Kidney (tissue), 14 donors: ENCODE data around the gene SKAP2. TPM values are rescaled to one million over a fixed set of nuclear protein-coding genes. Genes with fewer than 3 reads are reported as not detected.

Experiments used
- DNase-seq, 5 donors: peaks; one replicate each; pipeline ENCODE4 v3.0.0-alpha.2; 2013 to 2020
- FAIRE-seq: peaks from 2 replicates; lab custom pipeline; 2012; peaks lifted over from hg19 to GRCh38; lab: Jason Lieb, UNC
- H3K27ac ChIP-seq, 2 donors: one replicate each; pipeline ENCODE4 v1.7.0; 2013; ENCODE audit warnings: low read depth in 2 of 2, low read length in 2 of 2, inconsistent platforms in 1 of 2
- H3K27me3 ChIP-seq: one replicate; pipeline ENCODE4 v1.7.1; 2013; ENCODE audit warnings: low read length, inconsistent platforms; ENCODE audit not compliant: control insufficient read depth, insufficient read depth
- H3K36me3 ChIP-seq, 3 donors: one replicate each; pipeline versions ENCODE4 v1.7.0 to v1.7.1; 2013; ENCODE audit warnings: low read length in 3 of 3, control low read depth in 1 of 3, inconsistent platforms in 1 of 3; ENCODE audit not compliant: insufficient read depth in 3 of 3, control insufficient read depth in 2 of 3
- H3K4me1 ChIP-seq, 3 donors: one replicate each; pipeline versions ENCODE4 v1.7.0 to v1.7.1; 2013; ENCODE audit warnings: low read length in 3 of 3, inconsistent platforms in 1 of 3, low read depth in 1 of 3; ENCODE audit not compliant: control insufficient read depth in 2 of 3, insufficient read depth in 2 of 3
- H3K4me3 ChIP-seq, 3 donors: one replicate each; pipeline versions ENCODE4 v1.7.0 to v1.8.1; 2013; ENCODE audit warnings: low read length in 3 of 3, control low read depth in 1 of 3, inconsistent platforms in 1 of 3
- H3K9ac ChIP-seq, 3 donors: one replicate each; pipeline versions ENCODE4 v1.7.0 to v1.7.1; 2013; ENCODE audit warnings: low read length in 3 of 3, control low read depth in 1 of 3, inconsistent platforms in 1 of 3
- H3K9me3 ChIP-seq, 3 donors: one replicate each; pipeline versions ENCODE4 v1.7.0 to v1.7.1; 2013; ENCODE audit warnings: low read length in 3 of 3, control low read depth in 1 of 3, inconsistent platforms in 1 of 3; ENCODE audit not compliant: control insufficient read depth in 2 of 3, insufficient read depth in 1 of 3
- CTCF ChIP-seq: IDR thresholded peaks from 3 replicates; pipeline ENCODE4 v1.5.1; 2012; ENCODE audit warnings: mild to moderate bottlenecking, moderate library complexity, borderline replicate concordance; ENCODE audit not compliant: insufficient read depth; ENCODE audit errors: extremely low read depth
- intact Hi-C: fragments of 100-400 bp; cut with DNase I; formaldehyde crosslinking; loops from one replicate; pipeline ENCODE4 v1.11.1; 2022
- polyA plus RNA-seq: library from polyadenylated mRNA; stranded (reverse); fragments of 350-450 nt; fragmentation: Illumina TruSeq; extraction: RNeasy Lipid Tissue Mini Kit (QIAGEN cat#74804); gene quantifications from one replicate; pipeline ENCODE4 v1.2.3, GENCODE V29; 2014; ENCODE audit warnings: low read depth, low replicate concordance; ENCODE audit not compliant: insufficient read depth
- total RNA-seq: library from RNA; stranded (reverse); fragmentation: NEBNext Ultra II Directional; extraction: Animal tissue kit (Norgen Biotek cat#: 25700); gene quantifications from one replicate; pipeline ENCODE4 v1.2.1, GENCODE V29; 2021
- donor health status: control.
- donor health status: control.
- donor health status: control.
- donor health status: control.
- donor health status: control.
- donor health status: DM: yes; HTN: yes; CAD: no.
- donor health status: Normal renal cell carcinoma (clear cell type).

SKAP2 gene
- total and polyA plus RNA-seq, 2 donors from 2014 or later, result 20.0 to 75.8 TPM

GRCh38 chr7:26663874-26664273 is 200.5 kb downstream of the SKAP2 start:
- H3K9me3 ChIP-seq, result no peaks in the 10 kb centered on the region
- H3K9ac ChIP-seq, result no peak overlapping the region
- H3K4me1 ChIP-seq, result peaks cover 0 to 2% (median 0%) of the 10 kb centered on the region in 3 donors
- H3K27ac ChIP-seq, result peak overlapping the region in 1 of 2 donors; percentile 66
- intact Hi-C loops, result loop anchor here (10.0 kb wide), 1 partner anchor 289 kb away; no protein-coding TSS in a partner anchor
- DNase-seq (no peak), FAIRE-seq (no peak)
- H3K27me3 ChIP-seq, result peaks cover 3% of the 10 kb centered on the region
- H3K36me3 ChIP-seq, result no peaks in the 10 kb centered on the region
- TF ChIP-seq CTCF, result no peak
- H3K4me3 ChIP-seq, result no peak overlapping the region

GRCh38 chr7:26662646-26663045 is 201.7 kb downstream of the SKAP2 start:
- Histone ChIP-seq H3K4me1 (peaks cover 0 to 2% (median 0%) of the 10 kb centered on the region in 3 donors), H3K27ac (no peak overlapping the region), H3K9ac (no peak overlapping the region), H3K4me3 (no peak overlapping the region), H3K9me3 (no peaks in the 10 kb centered on the region), H3K27me3 (peaks cover 3% of the 10 kb centered on the region), H3K36me3 (no peaks in the 10 kb centered on the region)
- intact Hi-C loops, result loop anchor here (10.0 kb wide), 1 partner anchor 288 kb away; no protein-coding TSS in a partner anchor
- DNase-seq (no peak), FAIRE-seq (no peak)
- no peak for TF ChIP-seq CTCF

- intact Hi-C loops, result no loop called here
- Histone ChIP-seq H3K9ac (no peak overlapping the region), H3K27me3 (peaks cover 3% of the 10 kb centered on the region), H3K4me3 (no peak overlapping the region), H3K27ac (no peak overlapping the region), H3K4me1 (peaks cover 0 to 2% (median 1%) of the 10 kb centered on the region in 3 donors), H3K36me3 (no peaks in the 10 kb centered on the region), H3K9me3 (no peaks in the 10 kb centered on the region)
- no peak for DNase-seq
- no peak for TF ChIP-seq CTCF
- no peak for FAIRE-seq
Measured at GRCh38 chr7:26659121-26659520, 205.3 kb downstream of the SKAP2 start.
